PC-9 (cell line): ENCODE data around the gene ARFGEF3. TPM values are rescaled to one million over a fixed set of nuclear protein-coding genes. Genes with fewer than 3 reads are reported as not detected.

Experiments
- BruUV-seq: library from RNA; stranded (reverse); fragments of 400-500 nt; replicated peaks from 2 replicates; lab custom pipeline; 2021; lab: Mats Ljungman, UMichigan
- CTCF ChIA-PET: fragments of 300-600 bp; sonication (Branson Sonifier 250); formaldehyde crosslinking; loops from one replicate; lab custom pipeline; 2022; ENCODE audit warnings: antibody characterized with exemption; lab: Charles Lee
- POLR2A ChIA-PET: fragments of 300-600 bp; sonication (Branson Sonifier 250); formaldehyde crosslinking; loops from one replicate; lab custom pipeline; 2022; ENCODE audit warnings: antibody characterized with exemption; ENCODE audit not compliant: unreplicated experiment; lab: Charles Lee
- DNase-seq, 2 experiments: peaks; one replicate each; pipeline versions ENCODE4 v3.0.0 to v3.0.0-alpha.2; 2015 to 2022; ENCODE audit warnings: mixed read lengths in 1 of 2
- H2AFZ ChIP-seq: fragments of 200-600 bp; sonication (generic); 2 replicates; pipeline ENCODE4 v1.8.1; 2017; ENCODE audit warnings: antibody characterized with exemption
- H3F3A ChIP-seq: fragments of 200-600 bp; sonication (generic); 2 replicates; pipeline ENCODE4 v1.8.1; 2017; ENCODE audit warnings: antibody characterized with exemption, mild to moderate bottlenecking, low read depth; ENCODE audit not compliant: insufficient read depth
- H3K27ac ChIP-seq: fragments of 200-600 bp; sonication (generic); 2 replicates; pipeline ENCODE4 v1.6.1; 2016; ENCODE audit warnings: mixed run types
- H3K27me3 ChIP-seq: fragments of 200-600 bp; sonication (generic); 2 replicates; pipeline ENCODE4 v1.6.1; 2016; ENCODE audit warnings: low read depth, mixed run types; ENCODE audit not compliant: insufficient read depth
- H3K36me3 ChIP-seq: fragments of 200-600 bp; sonication (generic); 2 replicates; pipeline ENCODE4 v1.6.1; 2016; ENCODE audit warnings: low read depth, mixed run types
- H3K4me1 ChIP-seq: fragments of 200-600 bp; sonication (generic); replicated peaks from 2 replicates; pipeline ENCODE4 v1.6.1; 2016; ENCODE audit warnings: mixed run types; ENCODE audit not compliant: insufficient read depth
- H3K4me2 ChIP-seq: fragments of 200-600 bp; sonication (generic); 2 replicates; pipeline ENCODE4 v1.6.1; 2017; ENCODE audit warnings: mixed run types
- H3K4me3 ChIP-seq: fragments of 200-600 bp; sonication (generic); 2 replicates; pipeline ENCODE4 v1.6.1; 2016; ENCODE audit warnings: mixed run types
- H3K79me2 ChIP-seq: fragments of 200-600 bp; sonication (generic); 2 replicates; pipeline ENCODE4 v1.6.1; 2017; ENCODE audit warnings: low read depth, mixed run types
- H3K9me2 ChIP-seq: fragments of 200-600 bp; sonication (generic); 2 replicates; pipeline ENCODE4 v1.8.1; 2017; ENCODE audit warnings: mild to moderate bottlenecking; ENCODE audit not compliant: insufficient read depth
- H3K9me3 ChIP-seq: fragments of 200-600 bp; sonication (generic); 2 replicates; pipeline ENCODE4 v1.8.1; 2016; ENCODE audit warnings: low read depth; ENCODE audit not compliant: insufficient read depth
- H4K20me1 ChIP-seq: fragments of 200-600 bp; sonication (generic); 2 replicates; pipeline ENCODE4 v1.8.1; 2017; ENCODE audit not compliant: insufficient read depth
- EZH2 ChIP-seq: fragments of 200-600 bp; sonication (generic); IDR thresholded peaks from 2 replicates; pipeline ENCODE4 v1.8.0; 2017; ENCODE audit warnings: antibody characterized with exemption, low read depth
- intact Hi-C: fragments of 100-400 bp; cut with micrococcal nuclease; formaldehyde crosslinking; loops from one replicate; pipeline ENCODE4 v1.10.0; 2022; ENCODE audit not compliant: unreplicated experiment
- total RNA-seq: library from RNA; stranded (reverse); gene quantifications from 2 replicates; pipeline ENCODE4 v1.2.3, GENCODE V29; 2021
- TF ChIP-seq, protein P1 (sequence below): fragments of 200-600 bp; sonication (generic); conservative IDR thresholded peaks from 2 replicates; pipeline ENCODE4 v1.6.1; 2017; ENCODE audit warnings: mixed run types, antibody characterized with exemption, mild to moderate bottlenecking, moderate library complexity

ARFGEF3 gene
- total RNA-seq, 1 experiment from 2014 or later: 9.9 TPM

DNA sequence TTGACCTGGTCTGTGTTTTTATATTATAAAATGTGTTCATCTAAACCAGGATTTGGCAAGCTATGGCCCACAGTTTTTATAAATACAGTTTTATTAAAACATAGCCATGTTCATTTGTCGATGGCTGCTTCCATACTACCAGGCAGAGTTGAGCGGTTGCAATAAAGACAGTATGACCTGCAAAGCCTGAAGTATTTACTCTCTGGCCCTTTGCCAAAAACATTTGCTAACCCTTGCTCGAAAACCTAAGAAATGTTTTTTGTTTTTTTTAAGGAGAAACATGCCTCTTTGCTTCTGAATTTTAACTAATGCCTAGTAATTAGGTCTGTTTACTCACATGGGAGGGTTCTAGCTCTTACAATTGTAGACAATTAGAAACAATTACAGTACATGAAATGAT is 148.6 kb downstream of the ARFGEF3 start:
- intact Hi-C loops: no loop called here
- Histone ChIP-seq H4K20me1 (no peaks in the 10 kb centered on the region), H3K9me3 (no peaks in the 10 kb centered on the region), H3K4me1 (no peaks in the 10 kb centered on the region), H3K4me3 (no peak overlapping the region), H3K79me2 (no peaks in the 10 kb centered on the region), H3K36me3 (peaks cover 13% of the 10 kb centered on the region; the same call in 1 of the 2 replicates), H3K27me3 (no peaks in the 10 kb centered on the region), H3F3A (0 out of 2 replicates have a peak, but pooled peaks cover 6% of the 10 kb centered on the region), H3K4me2 (no peak overlapping the region), H3K9me2 (no peaks in the 10 kb centered on the region), H3K27ac (no peak overlapping the region), H2AFZ (no peak overlapping the region)
- BruUV-seq: no TSS peak
- TF ChIP-seq EZH2: no peak
- TF ChIP-seq, protein P1, sequence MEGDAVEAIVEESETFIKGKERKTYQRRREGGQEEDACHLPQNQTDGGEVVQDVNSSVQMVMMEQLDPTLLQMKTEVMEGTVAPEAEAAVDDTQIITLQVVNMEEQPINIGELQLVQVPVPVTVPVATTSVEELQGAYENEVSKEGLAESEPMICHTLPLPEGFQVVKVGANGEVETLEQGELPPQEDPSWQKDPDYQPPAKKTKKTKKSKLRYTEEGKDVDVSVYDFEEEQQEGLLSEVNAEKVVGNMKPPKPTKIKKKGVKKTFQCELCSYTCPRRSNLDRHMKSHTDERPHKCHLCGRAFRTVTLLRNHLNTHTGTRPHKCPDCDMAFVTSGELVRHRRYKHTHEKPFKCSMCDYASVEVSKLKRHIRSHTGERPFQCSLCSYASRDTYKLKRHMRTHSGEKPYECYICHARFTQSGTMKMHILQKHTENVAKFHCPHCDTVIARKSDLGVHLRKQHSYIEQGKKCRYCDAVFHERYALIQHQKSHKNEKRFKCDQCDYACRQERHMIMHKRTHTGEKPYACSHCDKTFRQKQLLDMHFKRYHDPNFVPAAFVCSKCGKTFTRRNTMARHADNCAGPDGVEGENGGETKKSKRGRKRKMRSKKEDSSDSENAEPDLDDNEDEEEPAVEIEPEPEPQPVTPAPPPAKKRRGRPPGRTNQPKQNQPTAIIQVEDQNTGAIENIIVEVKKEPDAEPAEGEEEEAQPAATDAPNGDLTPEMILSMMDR: no peak
- CTCF ChIA-PET: no interaction called here
- POLR2A ChIA-PET: no interaction called here
- no peak for DNase-seq

DNA sequence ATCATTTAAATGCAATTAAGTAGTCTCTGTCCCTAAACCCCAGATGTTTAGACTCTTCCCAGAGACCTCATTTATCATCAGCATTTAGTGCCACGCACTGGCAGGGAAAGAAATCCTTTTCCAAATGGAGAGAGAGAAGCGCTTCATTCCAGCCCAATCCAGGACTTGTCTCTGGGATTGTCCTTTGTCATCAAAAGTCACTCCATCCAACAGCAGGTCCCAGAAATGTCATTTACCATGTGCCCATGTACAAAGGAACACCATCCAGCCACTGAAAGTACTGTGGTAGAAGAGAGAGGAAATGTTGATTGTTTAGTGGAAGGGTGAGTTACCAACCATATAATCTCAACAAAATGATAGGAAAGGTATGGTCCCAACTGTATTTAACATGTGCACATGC is 149.1 kb downstream of the ARFGEF3 start:
- H3K36me3 ChIP-seq: peaks cover 13% of the 10 kb centered on the region; the same call in 1 of the 2 replicates
- H3K27ac ChIP-seq: no peak overlapping the region
- no peak overlapping the region for H3K4me3 ChIP-seq
- no peak for TF ChIP-seq EZH2
- TF ChIP-seq, protein P1: no peak
- no peaks in the 10 kb centered on the region for H4K20me1 ChIP-seq
- no peaks in the 10 kb centered on the region for H3K4me1 ChIP-seq
- H3F3A ChIP-seq: 0 out of 2 replicates have a peak, but pooled peaks cover 6% of the 10 kb centered on the region
- no TSS peak for BruUV-seq
- H2AFZ ChIP-seq: no peak overlapping the region
- CTCF ChIA-PET: no interaction called here
- no peak overlapping the region for H3K4me2 ChIP-seq
- no peaks in the 10 kb centered on the region for H3K9me2 ChIP-seq
- no peak for DNase-seq
- H3K79me2 ChIP-seq: no peaks in the 10 kb centered on the region
- H3K27me3 ChIP-seq: no peaks in the 10 kb centered on the region
- POLR2A ChIA-PET: no interaction called here
- no peaks in the 10 kb centered on the region for H3K9me3 ChIP-seq
- intact Hi-C loops: no loop called here

DNA sequence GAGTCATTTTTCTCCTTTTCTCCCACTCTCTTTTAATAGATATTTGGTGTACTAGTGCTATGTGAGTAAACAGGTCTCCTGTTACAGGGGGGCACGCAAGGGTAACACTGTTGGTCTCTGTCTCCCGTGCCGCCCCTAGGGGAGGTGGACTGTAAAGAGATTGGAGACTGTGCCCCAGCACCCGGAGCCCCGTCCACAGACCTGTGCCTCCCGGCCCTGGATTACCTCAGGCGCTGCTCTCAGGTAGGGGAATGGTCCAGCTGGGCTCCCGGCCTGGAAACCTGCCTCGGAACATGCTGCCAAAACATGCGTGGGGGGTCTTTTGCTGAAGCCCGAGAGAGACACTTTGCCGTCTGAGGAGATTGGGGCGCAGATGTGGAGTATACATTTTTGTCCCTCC is 149.5 kb downstream of the ARFGEF3 start:
- no peak overlapping the region for H3K4me3 ChIP-seq
- no peaks in the 10 kb centered on the region for H3K27me3 ChIP-seq
- H3F3A ChIP-seq: 0 out of 2 replicates have a peak, but pooled peaks cover 6% of the 10 kb centered on the region
- H3K4me1 ChIP-seq: no peaks in the 10 kb centered on the region
- no peak overlapping the region for H2AFZ ChIP-seq
- H4K20me1 ChIP-seq: no peaks in the 10 kb centered on the region
- H3K79me2 ChIP-seq: no peaks in the 10 kb centered on the region
- intact Hi-C loops: no loop called here
- ChIA-PET CTCF (no interaction called here), POLR2A (no interaction called here)
- no peaks in the 10 kb centered on the region for H3K9me3 ChIP-seq
- no peak for DNase-seq
- peaks cover 13% of the 10 kb centered on the region; the same call in 1 of the 2 replicates for H3K36me3 ChIP-seq
- no peak overlapping the region for H3K4me2 ChIP-seq
- no TSS peak for BruUV-seq
- H3K9me2 ChIP-seq: no peaks in the 10 kb centered on the region
- H3K27ac ChIP-seq: no peak overlapping the region
- no peak for TF ChIP-seq EZH2
- TF ChIP-seq, protein P1: no peak
